H1 (cell line): Measurements from ENCODE around the gene TERB1. TPM values are rescaled to one million over a fixed set of nuclear protein-coding genes. Genes with fewer than 3 reads are reported as not detected.

Source experiments
- CTCF ChIA-PET: fragments of 300-600 bp; sonication (Branson Sonifier 250); formaldehyde crosslinking; loops from one replicate; lab custom pipeline; 2021; ENCODE audit not compliant: partially characterized antibody; lab: Charles Lee
- POLR2A ChIA-PET: fragments of 300-600 bp; sonication (Branson Sonifier 250); formaldehyde crosslinking; loops from one replicate; lab custom pipeline; 2021; ENCODE audit warnings: inconsistent platforms; ENCODE audit not compliant: partially characterized antibody; lab: Charles Lee
- DNase-seq, 2 experiments: peaks; one replicate each; pipeline versions ENCODE4 v3.0.0 to v3.0.0-alpha.2; 2010 to 2022; ENCODE audit warnings: low spot score in 2 of 2, low read depth in 1 of 2, mixed read lengths in 1 of 2
- FAIRE-seq: peaks from 2 replicates; lab custom pipeline; 2011; peaks lifted over from hg19 to GRCh38; lab: Jason Lieb, UNC
- H2AFZ ChIP-seq: 2 replicates; pipeline ENCODE4 v1.8.1; 2012; ENCODE audit warnings: low read length, inconsistent platforms
- H2AK5ac ChIP-seq: 2 replicates; pipeline ENCODE4 v1.6.1; 2013; ENCODE audit warnings: low read depth, low read length
- H2BK120ac ChIP-seq: replicated peaks from 2 replicates; pipeline ENCODE3; 2013; ENCODE audit warnings: low read depth, low read length, inconsistent platforms
- H2BK12ac ChIP-seq: 2 replicates; pipeline ENCODE4 v1.6.1; 2013; ENCODE audit warnings: low read depth, low read length
- H2BK15ac ChIP-seq: 2 replicates; pipeline ENCODE4 v1.6.1; 2013; ENCODE audit warnings: low read length
- H2BK20ac ChIP-seq: 2 replicates; pipeline ENCODE4 v1.6.1; 2013; ENCODE audit warnings: low read length
- H2BK5ac ChIP-seq: 2 replicates; pipeline ENCODE4 v1.6.1; 2013; ENCODE audit warnings: low read depth, low read length
- H3K14ac ChIP-seq: 2 replicates; pipeline ENCODE4 v1.6.1; 2013; ENCODE audit warnings: inconsistent platforms; ENCODE audit not compliant: insufficient read length
- H3K18ac ChIP-seq: 2 replicates; pipeline ENCODE4 v1.6.1; 2013; ENCODE audit warnings: low read length; ENCODE audit errors: extremely low read depth
- H3K23ac ChIP-seq: 2 replicates; pipeline ENCODE4 v1.6.1; 2013; ENCODE audit warnings: inconsistent platforms; ENCODE audit not compliant: insufficient read length
- H3K23me2 ChIP-seq: 2 replicates; pipeline ENCODE4 v1.6.1; 2013; ENCODE audit warnings: low read depth, low read length
- H3K27ac ChIP-seq: 2 replicates; pipeline ENCODE4 v1.6.1; 2011; ENCODE audit warnings: low read depth, low read length, inconsistent platforms
- H3K27me3 ChIP-seq, 4 experiments: replicated peaks in 1 of 4; 1 replicate in 1 of 4; 2 replicates in 3 of 4; pipeline versions ENCODE4 v1.6.1 to v1.8.1; 2011 to 2013; ENCODE audit warnings: low read length in 3 of 4, mild to moderate bottlenecking in 3 of 4, inconsistent platforms in 2 of 4, mixed read lengths in 2 of 4, moderate library complexity in 1 of 4; ENCODE audit not compliant: control insufficient read depth in 3 of 4, insufficient read depth in 3 of 4; ENCODE audit errors: extremely low read depth in 1 of 4
- H3K36me3 ChIP-seq, 4 experiments: 2 replicates each; pipeline versions ENCODE4 v1.6.1 to v1.8.1; 2011 to 2013; ENCODE audit warnings: mild to moderate bottlenecking in 4 of 4, low read length in 3 of 4, moderate library complexity in 2 of 4, control low read depth in 1 of 4, inconsistent platforms in 1 of 4; ENCODE audit not compliant: insufficient read depth in 4 of 4, control insufficient read depth in 2 of 4
- H3K4ac ChIP-seq: replicated peaks from 2 replicates; pipeline ENCODE3; 2013; ENCODE audit warnings: low read length, low read depth, mixed read lengths, inconsistent platforms; ENCODE audit not compliant: insufficient read length
- H3K4me1 ChIP-seq, 4 experiments: replicated peaks in 1 of 4; 1 replicate in 1 of 4; 2 replicates in 3 of 4; pipeline versions ENCODE4 v1.6.1 to v1.8.1; 2011 to 2013; ENCODE audit warnings: low read length in 3 of 4, inconsistent platforms in 2 of 4, mixed read lengths in 1 of 4; ENCODE audit not compliant: insufficient read depth in 4 of 4, control insufficient read depth in 3 of 4
- H3K4me2 ChIP-seq, 2 experiments: 2 replicates each; pipeline versions ENCODE4 v1.6.1 to v1.8.1; 2011 to 2013; ENCODE audit warnings: low read depth in 2 of 2, low read length in 2 of 2, control low read depth in 1 of 2, inconsistent platforms in 1 of 2, mild to moderate bottlenecking in 1 of 2; ENCODE audit not compliant: insufficient read depth in 1 of 2
- H3K4me3 ChIP-seq, 4 experiments: fragments of 200-600, 300-600 bp in 1 of 4; sonication (generic), shearing (Covaris generic), sonication (Bioruptor Twin) in 1 of 4; 2 replicates each; pipeline versions ENCODE4 v1.5.1 to v1.8.1; 2011 to 2016; ENCODE audit warnings: low read length in 4 of 4, low read depth in 3 of 4, control low read depth in 2 of 4, inconsistent platforms in 2 of 4, mild to moderate bottlenecking in 2 of 4, mixed read lengths in 1 of 4, moderate library complexity in 1 of 4; ENCODE audit not compliant: insufficient read depth in 2 of 4; ENCODE audit errors: extremely low read depth in 1 of 4
- H3K56ac ChIP-seq: replicated peaks from 2 replicates; pipeline ENCODE3; 2013; ENCODE audit warnings: low read depth, mild to moderate bottlenecking, mixed read lengths, low read length, inconsistent platforms; ENCODE audit not compliant: insufficient read length
- H3K79me1 ChIP-seq: 2 replicates; pipeline ENCODE4 v1.6.1; 2013; ENCODE audit warnings: low read depth, low read length, control low read depth
- H3K79me2 ChIP-seq, 2 experiments: 2 replicates each; pipeline versions ENCODE4 v1.6.1 to v1.8.1; 2012 to 2013; ENCODE audit warnings: low read length in 2 of 2, mild to moderate bottlenecking in 2 of 2, inconsistent platforms in 1 of 2; ENCODE audit not compliant: insufficient read depth in 2 of 2, control insufficient read depth in 1 of 2
- H3K9ac ChIP-seq, 4 experiments: replicated peaks in 1 of 4; 1 replicate in 1 of 4; 2 replicates in 3 of 4; pipeline versions ENCODE4 v1.6.1 to v1.8.1; 2011 to 2013; ENCODE audit warnings: low read depth in 3 of 4, low read length in 3 of 4, control low read depth in 2 of 4, mild to moderate bottlenecking in 2 of 4, moderate library complexity in 2 of 4, inconsistent platforms in 1 of 4; ENCODE audit errors: extremely low read depth in 1 of 4
- H3K9me3 ChIP-seq, 2 experiments: 2 replicates each; pipeline versions ENCODE4 v1.6.1 to v1.8.1; 2012 to 2013; ENCODE audit warnings: mild to moderate bottlenecking in 2 of 2, moderate library complexity in 2 of 2, control low read depth in 1 of 2, inconsistent platforms in 1 of 2, low read depth in 1 of 2, low read length in 1 of 2, mixed read lengths in 1 of 2; ENCODE audit not compliant: insufficient read depth in 2 of 2
- H4K20me1 ChIP-seq, 2 experiments: replicated peaks in 1 of 2; 2 replicates each; pipeline versions ENCODE3 to v1.8.1; 2011 to 2013; ENCODE audit warnings: inconsistent platforms in 2 of 2, low read length in 2 of 2, mild to moderate bottlenecking in 1 of 2; ENCODE audit not compliant: insufficient read depth in 2 of 2, control insufficient read depth in 1 of 2
- H4K5ac ChIP-seq: 2 replicates; pipeline ENCODE4 v1.6.1; 2013; ENCODE audit warnings: low read length, low read depth, mixed read lengths, inconsistent platforms; ENCODE audit not compliant: insufficient read length
- H4K8ac ChIP-seq: 2 replicates; pipeline ENCODE4 v1.8.0; 2013; ENCODE audit warnings: mild to moderate bottlenecking, moderate library complexity, low read length, inconsistent platforms; ENCODE audit not compliant: insufficient read depth; ENCODE audit errors: extremely low read depth
- H4K91ac ChIP-seq: replicated peaks from 2 replicates; pipeline ENCODE3; 2013; ENCODE audit warnings: low read length, mixed read lengths, inconsistent platforms; ENCODE audit not compliant: insufficient read length
- CHD2 ChIP-seq: IDR thresholded peaks from 2 replicates; pipeline ENCODE4 v1.6.1; 2012; ENCODE audit warnings: low read length, improper control_type of control experiment
- GABPA ChIP-seq: IDR thresholded peaks from 2 replicates; pipeline ENCODE4 v1.6.1; 2011; ENCODE audit warnings: mild to moderate bottlenecking, low read length, moderate library complexity, borderline replicate concordance; ENCODE audit not compliant: insufficient read depth
- JUND ChIP-seq: IDR thresholded peaks from 2 replicates; pipeline ENCODE4 v1.6.1; 2011; ENCODE audit warnings: mild to moderate bottlenecking, improper control_type of control experiment, low read length
- NRF1 ChIP-seq: IDR thresholded peaks from 2 replicates; pipeline ENCODE4 v1.6.1; 2011; ENCODE audit warnings: mild to moderate bottlenecking, low read depth, low read length, improper control_type of control experiment
- RXRA ChIP-seq: IDR thresholded peaks from 2 replicates; pipeline ENCODE4 v1.6.1; 2011; ENCODE audit warnings: low read depth, mild to moderate bottlenecking, low read length, moderate library complexity; ENCODE audit not compliant: insufficient read depth
- SP1 ChIP-seq: IDR thresholded peaks from 2 replicates; pipeline ENCODE4 v1.6.1; 2011; ENCODE audit warnings: low read depth, low read length
- TEAD4 ChIP-seq: IDR thresholded peaks from 2 replicates; pipeline ENCODE4 v1.6.1; 2012; ENCODE audit warnings: low read depth, low read length, inconsistent platforms, mixed read lengths
- WGBS, 2 experiments: shearing (Covaris generic) in 1 of 2; methylation state at CpG; one replicate each; pipeline versions ENCODE4 v1.1.6 to v1.1.7; 2013 to 2015; ENCODE audit warnings: low lambda C conversion rate in 2 of 2, mixed read lengths in 2 of 2, inconsistent platforms in 1 of 2, low coverage in 1 of 2, missing lambda C conversion rate in 1 of 2; ENCODE audit not compliant: insufficient replicate concordance in 2 of 2, insufficient coverage in 1 of 2, insufficient read length in 1 of 2; ENCODE audit errors: extremely low coverage in 1 of 2, missing lambda C conversion rate in 1 of 2; 5-methylcytosine and 5-hydroxymethylcytosine counted together
- polyA plus RNA-seq, 7 experiments: library from polyadenylated mRNA; depleted of rRNA in 3 of 7; stranded (reverse) in 5 of 7; unstranded in 2 of 7; fragments of >200 nt in 5 of 7; fragments of 200-250 nt in 2 of 7; gene quantifications; 1 replicate in 5 of 7; 2 replicates in 1 of 7; 4 replicates in 1 of 7; pipeline versions ENCODE4 v1.2.1 to v1.2.3, GENCODE V29; 2011 to 2013; ENCODE audit warnings: missing spikeins in 2 of 7, mixed read lengths in 2 of 7
- total RNA-seq: library from RNA; stranded (reverse); fragmentation: NEBNext Ultra II Directional; extraction: Animal tissue kit (Norgen Biotek cat#: 25700); gene quantifications from 2 replicates; pipeline ENCODE4 v1.2.1, GENCODE V29; 2021

TERB1 gene
- total and polyA plus RNA-seq, 2 of the 8 experiments (the other 6 are each of a cell fraction or from before 2014, with no cell fraction given): not detected

DNA sequence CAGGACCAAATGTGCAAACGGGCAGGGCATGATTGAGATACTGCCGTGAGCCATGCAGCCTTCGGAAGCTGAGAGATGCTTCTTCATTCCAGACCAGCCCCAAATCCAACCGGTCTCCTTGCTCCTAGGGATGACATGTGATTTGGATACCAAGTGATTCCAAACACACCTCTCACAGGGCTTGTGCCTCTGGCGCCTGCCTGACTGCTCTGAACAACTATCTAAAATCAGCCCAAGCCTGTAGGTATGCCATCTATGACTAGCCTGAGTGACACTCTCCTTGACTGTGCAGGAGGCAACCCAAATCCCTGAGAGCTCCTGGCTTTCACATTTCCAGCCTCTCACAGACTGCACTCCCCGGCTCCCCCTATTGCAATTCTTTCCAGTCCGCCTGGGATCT is 70.3 kb downstream of the TERB1 start:
- Histone ChIP-seq H3K4me3 (no peak overlapping the region), H4K20me1 (peaks cover 2 to 4% of the 10 kb centered on the region in 2 experiments), H2BK15ac (peak overlapping the region; percentile 73; the same call in 1 of the 2 replicates), H2AFZ (no peak overlapping the region), H3K27ac (no peak overlapping the region), H3K14ac (no peak overlapping the region), H4K8ac (no peak overlapping the region), H2BK20ac (no peak overlapping the region), H3K4me1 (peaks cover 0 to 6% (median 5%) of the 10 kb centered on the region in 4 experiments; a peak in 6 of 7 replicates), H3K23me2 (no peaks in the 10 kb centered on the region; the same call in 1 of the 2 replicates), H3K27me3 (no peaks in the 10 kb centered on the region), H2BK12ac (no peak overlapping the region), H3K4me2 (no peak overlapping the region), H3K9ac (no peak overlapping the region), H3K79me2 (peaks cover 0 to 3% of the 10 kb centered on the region in 2 experiments; a peak in 1 of 4 replicates), H3K36me3 (peaks cover 13 to 89% (median 67%) of the 10 kb centered on the region in 4 experiments), H3K9me3 (no peaks in the 10 kb centered on the region), H3K79me1 (no peaks in the 10 kb centered on the region; the same call in 1 of the 2 replicates), H4K91ac (no peak overlapping the region), H2BK120ac (no peak overlapping the region), H3K18ac (no peak overlapping the region), H3K23ac (no peak overlapping the region), H4K5ac (no peak overlapping the region), H3K4ac (no peak overlapping the region), H3K56ac (no peak overlapping the region), H2BK5ac (0 out of 2 replicates have a peak overlapping the region, but pooled peaks have one; percentile 9), H2AK5ac (no peak overlapping the region)
- ChIA-PET CTCF (interaction anchor here (0.8 to 8.6 kb wide), 14 partner anchors 9 to 150 kb away, joined by 3 to 170 read pairs (median 4); partner anchors contain the start of gene CMTM4), POLR2A (interaction anchor here (0.6 to 6.9 kb wide), 8 partner anchors 9 to 149 kb away, joined by 3 to 57 read pairs (median 4); partner anchors contain the start of gene PDP2)
- TF ChIP-seq SP1 (no peak), RXRA (no peak), GABPA (no peak), NRF1 (no peak), JUND (no peak), TEAD4 (no peak), CHD2 (no peak)
- DNase-seq: no peak
- FAIRE-seq: no peak
- WGBS, 2 experiments: 81% methylated on average over 7 of the region's 7 CpGs; no CpG with 5 or more reads in 1 of the 2 experiments
